Measurements from ENCODE around the gene DHX35. TPM values are rescaled to one million over a fixed set of nuclear protein-coding genes. Genes with fewer than 3 reads are reported as not detected.

DHX35 gene

DNA sequence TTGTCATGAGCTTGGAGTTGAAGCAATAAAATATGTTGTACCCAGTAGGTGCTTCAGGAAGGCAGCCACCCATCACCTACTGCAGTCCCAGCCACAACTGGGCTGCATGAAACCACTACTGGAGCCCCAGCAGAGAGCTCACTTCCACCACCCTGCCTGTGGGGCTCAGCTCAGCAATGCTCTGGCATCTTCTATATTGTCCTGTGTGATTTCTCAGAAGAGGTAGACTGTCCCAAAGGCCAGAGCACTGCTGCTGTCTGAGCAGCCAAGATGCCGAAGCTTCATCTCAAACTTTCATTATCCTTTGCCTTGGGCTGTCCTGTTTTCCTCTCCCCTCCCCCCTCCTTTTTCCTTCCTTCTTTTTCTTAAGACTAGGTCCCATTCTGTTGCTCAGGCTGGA is 126.9 kb downstream of the DHX35 start:
- H2AFZ ChIP-seq (ENCODE audit: low read length), result no peak overlapping the region
- no peak overlapping the region for H4K91ac ChIP-seq (ENCODE audit: low read depth, low read length, poor library complexity)
- H3K9ac ChIP-seq (ENCODE audit: low read depth, low read length, poor library complexity), result no peak overlapping the region
- H2BK12ac ChIP-seq (ENCODE audit: low read length), result no peak overlapping the region
- H3K4ac ChIP-seq (ENCODE audit: low read length), result no peak overlapping the region
- no peaks in the 10 kb centered on the region for H3K79me1 ChIP-seq (ENCODE audit: low read depth, low read length)
- no peaks in the 10 kb centered on the region for H3K9me3 ChIP-seq (replicated peaks in 1 of 2; ENCODE audit: control insufficient read depth in 2 of 2, insufficient read depth in 1 of 2, low read depth in 1 of 2, low read length in 2 of 2)
- no peaks in the 10 kb centered on the region for H3K36me3 ChIP-seq (replicated peaks in 1 of 2; ENCODE audit: control insufficient read depth in 2 of 2, insufficient read depth in 2 of 2, low read length in 2 of 2)
- no peak overlapping the region for H3K4me2 ChIP-seq (ENCODE audit: insufficient read depth, low read length, poor library complexity, severe bottlenecking)
- H3K14ac ChIP-seq (ENCODE audit: low read length), result no peak overlapping the region
- H3K18ac ChIP-seq (ENCODE audit: low read length), result no peak overlapping the region
- H2BK15ac ChIP-seq (ENCODE audit: low read length), result no peak overlapping the region
- no CpG with 5 or more reads among the region's 1 CpG for WGBS, 2 donors (ENCODE audit: extremely low coverage in 2 of 2, insufficient read length in 2 of 2, insufficient replicate concordance in 1 of 2)
- H2BK5ac ChIP-seq (ENCODE audit: low read length), result no peak overlapping the region
- no peak overlapping the region for H3K27ac ChIP-seq (replicated peaks; ENCODE audit: low read length)
- H3K4me3 ChIP-seq (ENCODE audit: low read length in 2 of 2), result no peak overlapping the region
- no peak overlapping the region for H4K8ac ChIP-seq (ENCODE audit: low read depth, low read length)
- no peak overlapping the region for H2BK120ac ChIP-seq (ENCODE audit: low read depth, low read length)
- no peak for DNase-seq (ENCODE audit: low spot score)
- peaks cover 0 to 12% (median 0%) of the 10 kb centered on the region in 3 experiments for H3K27me3 ChIP-seq (ENCODE audit: control insufficient read depth in 3 of 3, insufficient read depth in 3 of 3, low read depth in 1 of 3, low read length in 3 of 3)
- H3K4me1 ChIP-seq (ENCODE audit: control insufficient read depth in 2 of 2, insufficient read depth in 1 of 2, low read depth in 1 of 2, low read length in 2 of 2), result peaks cover 0 to 11% of the 10 kb centered on the region in 2 donors
- H3K23ac ChIP-seq (ENCODE audit: low read depth, low read length, poor library complexity), result no peak overlapping the region
- H2AK5ac ChIP-seq (ENCODE audit: low read depth, low read length), result no peak overlapping the region

Small RNA genes within 50 kb of the gene (small RNA-seq; reads per million reads assigned to genes)
- gene AL023803.1 (ENCODE audit: insufficient read depth), result not detected
